Measurements from ENCODE around the gene TRIM33.
A peak's percentile ranks its signal among the peaks of the same experiment; 100 is the strongest.

Gene TRIM33

GRCh38 chr1:114521396-114522263 lies 10.6 kb upstream of the TRIM33 start:
- no peak overlapping the region for H3K4me2 ChIP-seq
- H4K20me1 ChIP-seq = no peaks in the 10 kb centered on the region
- H3K4me3 ChIP-seq = no peak overlapping the region
- no peaks in the 10 kb centered on the region for H3K27me3 ChIP-seq
- no peak overlapping the region for H3K27ac ChIP-seq
- H3K9me3 ChIP-seq (replicated peaks in 1 of 11) = no peaks in the 10 kb centered on the region
- no peak overlapping the region for H3K9ac ChIP-seq
- no peaks in the 10 kb centered on the region for H3K36me3 ChIP-seq
- TF ChIP-seq Cebpa-rat (IDR thresholded peaks at IDR 0.05) = no peak
- no peaks in the 10 kb centered on the region for H3K4me1 ChIP-seq

- no peak for TF ChIP-seq Cebpa-rat (IDR thresholded peaks at IDR 0.05)
- no peaks in the 10 kb centered on the region for H4K20me1 ChIP-seq
- no peaks in the 10 kb centered on the region for H3K9me3 ChIP-seq (replicated peaks in 1 of 11)
- H3K27ac ChIP-seq = no peak overlapping the region
- no peaks in the 10 kb centered on the region for H3K27me3 ChIP-seq
- peaks cover 3 to 8% (median 6%) of the 10 kb centered on the region in 10 experiments; a peak in 18 of 20 replicates for H3K4me1 ChIP-seq
- H3K36me3 ChIP-seq = no peaks in the 10 kb centered on the region
- H3K9ac ChIP-seq = no peak overlapping the region
- no peak overlapping the region for H3K4me2 ChIP-seq
- H3K4me3 ChIP-seq = no peak overlapping the region
Measured at GRCh38 chr1:114517348-114517747, 6.3 kb upstream of the TRIM33 start.

- Histone ChIP-seq H3K27ac (peak overlapping the region in 8 of 11 experiments; percentile 92 to 98 (median 95); a peak in 11 of 22 replicates), H3K4me1 (peaks cover 27 to 33% (median 30%) of the 10 kb centered on the region in 10 experiments), H3K9me3 (replicated peaks in 1 of 11) (no peaks in the 10 kb centered on the region), H3K9ac (peak overlapping the region; percentile 94 to 98 (median 96); a peak in 20 of 22 replicates), H3K27me3 (no peaks in the 10 kb centered on the region), H3K4me2 (peak overlapping the region; percentile 83 to 92 (median 89)), H4K20me1 (peaks cover 25 to 30% (median 29%) of the 10 kb centered on the region in 11 experiments; a peak in 21 of 22 replicates), H3K36me3 (no peaks in the 10 kb centered on the region; a peak in 2 of 22 replicates), H3K4me3 (peak overlapping the region; percentile 80 to 99 (median 96); a peak in 19 of 20 replicates)
- no peak for TF ChIP-seq Cebpa-rat (IDR thresholded peaks at IDR 0.05)
Measured at GRCh38 chr1:114512595-114513280, 1.7 kb upstream of the TRIM33 start.

GRCh38 chr1:114510274-114511031 lies 550 bp downstream of the TRIM33 start:
- 0 out of 22 replicates have a peak, but pooled peaks of 1 of the 11 experiments have one; percentile 31 for TF ChIP-seq Cebpa-rat (IDR thresholded peaks at IDR 0.05)
- peaks cover 37 to 52% (median 42%) of the 10 kb centered on the region in 10 experiments for H3K4me1 ChIP-seq

GRCh38 chr1:114509596-114510273 lies 1.3 kb downstream of the TRIM33 start:
- H3K36me3 ChIP-seq = peaks cover 10 to 27% (median 26%) of the 10 kb centered on the region in 11 experiments; a peak in 21 of 22 replicates
- H3K4me3 ChIP-seq = peak overlapping the region; percentile 80 to 99 (median 96)
- no peak for TF ChIP-seq Cebpa-rat (IDR thresholded peaks at IDR 0.05)
- peak overlapping the region; percentile 75 to 95 (median 91) for H3K4me2 ChIP-seq
- H3K9me3 ChIP-seq (replicated peaks in 1 of 11) = no peaks in the 10 kb centered on the region; a peak in 1 of 22 replicates
- no peaks in the 10 kb centered on the region for H3K27me3 ChIP-seq
- peaks cover 37 to 59% (median 42%) of the 10 kb centered on the region in 10 experiments for H3K4me1 ChIP-seq
- H3K27ac ChIP-seq = peak overlapping the region; percentile 92 to 98 (median 95); a peak in 21 of 22 replicates
- peaks cover 54 to 60% (median 59%) of the 10 kb centered on the region in 11 experiments for H4K20me1 ChIP-seq
- peak overlapping the region; percentile 94 to 98 (median 96) for H3K9ac ChIP-seq

More at GRCh38 chr1:114510274-114511031, 550 bp downstream of the TRIM33 start:
- H3K4me3 ChIP-seq = peak overlapping the region; percentile 80 to 99 (median 96)
- H4K20me1 ChIP-seq = peaks cover 48 to 53% (median 52%) of the 10 kb centered on the region in 11 experiments
- H3K36me3 ChIP-seq = peaks cover 10 to 20% (median 19%) of the 10 kb centered on the region in 11 experiments; a peak in 21 of 22 replicates
- H3K4me2 ChIP-seq = peak overlapping the region; percentile 75 to 95 (median 91)
- H3K9ac ChIP-seq = peak overlapping the region; percentile 94 to 98 (median 96)
- H3K9me3 ChIP-seq (replicated peaks in 1 of 11) = no peaks in the 10 kb centered on the region; a peak in 1 of 22 replicates
- H3K27ac ChIP-seq = peak overlapping the region; percentile 92 to 98 (median 95)
- no peaks in the 10 kb centered on the region for H3K27me3 ChIP-seq

- H3K27me3 ChIP-seq = no peaks in the 10 kb centered on the region
- peaks cover 15 to 40% (median 35%) of the 10 kb centered on the region in 11 experiments; a peak in 21 of 22 replicates for H3K36me3 ChIP-seq
- no peaks in the 10 kb centered on the region; a peak in 1 of 22 replicates for H3K9me3 ChIP-seq (replicated peaks in 1 of 11)
- TF ChIP-seq Cebpa-rat (IDR thresholded peaks at IDR 0.05) = no peak
- H3K4me3 ChIP-seq = peak overlapping the region; percentile 80 to 99 (median 96); a peak in 19 of 20 replicates
- peak overlapping the region in 1 of 11 experiments; percentile 28; a peak in 1 of 22 replicates for H3K27ac ChIP-seq
- H3K4me2 ChIP-seq = peak overlapping the region; percentile 75 to 95 (median 91)
- H4K20me1 ChIP-seq = peaks cover 57 to 73% (median 72%) of the 10 kb centered on the region in 11 experiments
- H3K9ac ChIP-seq = peak overlapping the region; percentile 43 to 98 (median 95); a peak in 15 of 22 replicates
- H3K4me1 ChIP-seq = peaks cover 37 to 62% (median 42%) of the 10 kb centered on the region in 10 experiments
Measured at GRCh38 chr1:114508386-114508898, 2.6 kb downstream of the TRIM33 start.

- H3K36me3 ChIP-seq = peaks cover 15 to 49% (median 41%) of the 10 kb centered on the region in 11 experiments; a peak in 21 of 22 replicates
- H3K9me3 ChIP-seq (replicated peaks in 1 of 11) = no peaks in the 10 kb centered on the region; a peak in 2 of 22 replicates
- H3K4me2 ChIP-seq = peak overlapping the region; percentile 75 to 95 (median 91)
- H3K9ac ChIP-seq = peak overlapping the region; percentile 8 to 98 (median 51); a peak in 16 of 22 replicates
- peak overlapping the region in 3 of 11 experiments; percentile 2 to 28 (median 12); a peak in 1 of 22 replicates for H3K27ac ChIP-seq
- H3K4me3 ChIP-seq = peak overlapping the region in 6 of 10 experiments; percentile 4 to 99 (median 94); a peak in 7 of 20 replicates
- peaks cover 59 to 82% (median 78%) of the 10 kb centered on the region in 11 experiments for H4K20me1 ChIP-seq
- peaks cover 36 to 58% (median 39%) of the 10 kb centered on the region in 10 experiments for H3K4me1 ChIP-seq
- no peak for TF ChIP-seq Cebpa-rat (IDR thresholded peaks at IDR 0.05)
- H3K27me3 ChIP-seq = no peaks in the 10 kb centered on the region
Measured at GRCh38 chr1:114507513-114507912, 3.5 kb downstream of the TRIM33 start.
